Hepatocyte (in vitro differentiated cells): Measurements from ENCODE around the gene HIVEP1.

Experiments
- EZH2 ChIP-seq: fragments of 200-600 bp; sonication (generic); IDR thresholded peaks from 2 replicates; pipeline ENCODE4 v1.6.1; 2016; ENCODE audit warnings: antibody characterized with exemption, mild to moderate bottlenecking, borderline replicate concordance
- EZH2phosphoT487 ChIP-seq: fragments of 200-600 bp; sonication (generic); IDR thresholded peaks from one replicate; pipeline ENCODE4 v1.6.1; 2018; ENCODE audit warnings: antibody characterized with exemption, mild to moderate bottlenecking, low read depth, moderate library complexity; ENCODE audit not compliant: unreplicated experiment, severe bottlenecking
- TF ChIP-seq, protein P1 (sequence below): fragments of 200-600 bp; sonication (generic); IDR thresholded peaks from 2 replicates; pipeline ENCODE4 v1.5.1; 2016; ENCODE audit warnings: antibody characterized with exemption, mild to moderate bottlenecking; ENCODE audit not compliant: poor library complexity

DNA sequence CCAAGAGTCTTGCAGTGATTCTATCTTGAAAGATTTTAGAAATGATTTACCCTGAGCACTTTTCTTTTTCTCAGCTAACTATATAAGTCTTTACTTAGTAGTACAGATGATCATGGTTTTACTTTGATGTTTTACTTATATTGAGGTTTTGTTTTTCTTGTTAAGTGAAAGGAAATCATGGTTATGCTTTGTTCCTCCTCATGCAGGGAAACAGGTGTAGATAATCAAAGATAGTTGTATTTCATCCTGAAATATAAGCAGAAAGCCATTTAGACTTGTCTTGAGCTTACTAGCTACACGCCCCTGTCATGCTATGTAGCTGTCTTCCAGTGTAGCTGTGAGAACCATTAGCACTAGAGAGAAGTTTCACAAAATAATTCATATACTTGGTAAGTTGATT lies 113.9 kb downstream of the HIVEP1 start:
- TF ChIP-seq, protein P1, sequence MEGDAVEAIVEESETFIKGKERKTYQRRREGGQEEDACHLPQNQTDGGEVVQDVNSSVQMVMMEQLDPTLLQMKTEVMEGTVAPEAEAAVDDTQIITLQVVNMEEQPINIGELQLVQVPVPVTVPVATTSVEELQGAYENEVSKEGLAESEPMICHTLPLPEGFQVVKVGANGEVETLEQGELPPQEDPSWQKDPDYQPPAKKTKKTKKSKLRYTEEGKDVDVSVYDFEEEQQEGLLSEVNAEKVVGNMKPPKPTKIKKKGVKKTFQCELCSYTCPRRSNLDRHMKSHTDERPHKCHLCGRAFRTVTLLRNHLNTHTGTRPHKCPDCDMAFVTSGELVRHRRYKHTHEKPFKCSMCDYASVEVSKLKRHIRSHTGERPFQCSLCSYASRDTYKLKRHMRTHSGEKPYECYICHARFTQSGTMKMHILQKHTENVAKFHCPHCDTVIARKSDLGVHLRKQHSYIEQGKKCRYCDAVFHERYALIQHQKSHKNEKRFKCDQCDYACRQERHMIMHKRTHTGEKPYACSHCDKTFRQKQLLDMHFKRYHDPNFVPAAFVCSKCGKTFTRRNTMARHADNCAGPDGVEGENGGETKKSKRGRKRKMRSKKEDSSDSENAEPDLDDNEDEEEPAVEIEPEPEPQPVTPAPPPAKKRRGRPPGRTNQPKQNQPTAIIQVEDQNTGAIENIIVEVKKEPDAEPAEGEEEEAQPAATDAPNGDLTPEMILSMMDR: no peak
- no peak for TF ChIP-seq EZH2phosphoT487
- no peak for TF ChIP-seq EZH2
